WTC11 (cell line): ENCODE data around the gene TTL. TPM values are rescaled to one million over a fixed set of nuclear protein-coding genes. Genes with fewer than 3 reads are reported as not detected.
"Not testable (repeated sequence)": the region's sequence is repeated elsewhere in the genome, so short reads cannot be mapped to it uniquely, and the experiment has no call there.

ENCODE experiments used
- ATAC-seq: fragments of 200-7000 bp; cut with Tn5 transposase; 2 replicates; pipeline ENCODE4 v1.10.0; 2021; ENCODE audit warnings: mild to moderate bottlenecking, moderate library complexity
- CTCF ChIA-PET: fragments of 300-600 bp; sonication (Branson Sonifier 250); formaldehyde crosslinking; loops from one replicate; lab custom pipeline; 2021; ENCODE audit warnings: antibody characterized with exemption; lab: Charles Lee
- POLR2A ChIA-PET: fragments of 350-600 bp; sonication (Branson Sonifier 250); formaldehyde crosslinking; loops from one replicate; lab custom pipeline; 2021; ENCODE audit warnings: antibody characterized with exemption; lab: Charles Lee
- DNase-seq: peaks from one replicate; pipeline ENCODE4 v3.0.0; 2021; ENCODE audit warnings: low spot score
- H3K27ac Mint-ChIP-seq: 2 replicates; pipeline ENCODE4 v1.8.0; 2021; ENCODE audit warnings: mixed read lengths
- H3K27me3 Mint-ChIP-seq: 2 replicates; pipeline ENCODE4 v1.8.0; 2021; ENCODE audit warnings: low read depth, mild to moderate bottlenecking, moderate library complexity, mixed read lengths
- H3K36me3 Mint-ChIP-seq: 2 replicates; pipeline ENCODE4 v1.8.0; 2021; ENCODE audit warnings: mixed read lengths
- H3K4me1 Mint-ChIP-seq: 2 replicates; pipeline ENCODE4 v1.8.0; 2022; ENCODE audit warnings: mixed read lengths
- H3K4me3 Mint-ChIP-seq: 2 replicates; pipeline ENCODE4 v1.8.0; 2021; ENCODE audit warnings: mild to moderate bottlenecking, moderate library complexity, mixed read lengths
- H3K9me3 Mint-ChIP-seq: 2 replicates; pipeline ENCODE4 v1.8.0; 2021; ENCODE audit warnings: mixed read lengths
- CBFB ChIP-seq: sonication (generic); formaldehyde crosslinking; IDR thresholded peaks from 2 replicates; pipeline ENCODE4 v1.8.1; 2022; ENCODE audit warnings: mild to moderate bottlenecking, low read depth, missing genetic modification reagents
- CREM ChIP-seq: sonication (generic); formaldehyde crosslinking; IDR thresholded peaks from 2 replicates; pipeline ENCODE4 v1.8.1; 2022; ENCODE audit warnings: mild to moderate bottlenecking, missing genetic modification reagents, moderate library complexity
- CTCF ChIP-seq: fragments of 200-600 bp; IDR thresholded peaks from 2 replicates; pipeline ENCODE4 v1.8.0; 2022; ENCODE audit warnings: antibody characterized with exemption
- E2F1 ChIP-seq: sonication (generic); formaldehyde crosslinking; IDR thresholded peaks from 2 replicates; pipeline ENCODE4 v1.8.0; 2022; ENCODE audit warnings: mild to moderate bottlenecking, missing genetic modification reagents
- FOXP1 ChIP-seq: sonication (generic); formaldehyde crosslinking; IDR thresholded peaks from 2 replicates; pipeline ENCODE4 v1.8.0; 2022; ENCODE audit warnings: missing genetic modification reagents, mild to moderate bottlenecking, moderate library complexity, borderline replicate concordance
- GRHL2 ChIP-seq: fragments of 250-450 bp; sonication (Bioruptor Pico); IDR thresholded peaks from 2 replicates; pipeline ENCODE4 v1.8.0; 2022; ENCODE audit warnings: mild to moderate bottlenecking, moderate library complexity; ENCODE audit not compliant: insufficient replicate concordance, severe bottlenecking
- HMGXB4 ChIP-seq: sonication (generic); formaldehyde crosslinking; IDR thresholded peaks from 2 replicates; pipeline ENCODE4 v1.8.1; 2023; ENCODE audit warnings: mild to moderate bottlenecking, moderate library complexity, missing genetic modification reagents
- JUN ChIP-seq: sonication (generic); formaldehyde crosslinking; IDR thresholded peaks from 2 replicates; pipeline ENCODE4 v1.8.0; 2023; ENCODE audit warnings: mild to moderate bottlenecking, missing genetic modification reagents
- NFE2L1 ChIP-seq: sonication (generic); formaldehyde crosslinking; IDR thresholded peaks from 2 replicates; pipeline ENCODE4 v1.8.1; 2023; ENCODE audit warnings: missing genetic modification reagents
- NFYB ChIP-seq: sonication (generic); formaldehyde crosslinking; conservative IDR thresholded peaks from 2 replicates; pipeline ENCODE4 v1.8.0; 2022; ENCODE audit warnings: low read depth, missing genetic modification reagents
- RORB ChIP-seq: fragments of 250-450 bp; sonication (Bioruptor Pico); IDR thresholded peaks from 2 replicates; pipeline ENCODE4 v1.9.0; 2021; ENCODE audit warnings: mild to moderate bottlenecking
- SMAD4 ChIP-seq: sonication (generic); formaldehyde crosslinking; IDR thresholded peaks from 2 replicates; pipeline ENCODE4 v1.8.0; 2022; ENCODE audit warnings: mild to moderate bottlenecking, missing genetic modification reagents
- SOX15 ChIP-seq: fragments of 250-450 bp; sonication (Bioruptor Pico); IDR thresholded peaks from 2 replicates; pipeline ENCODE4 v1.9.0; 2021; ENCODE audit warnings: mild to moderate bottlenecking
- SP1 ChIP-seq: sonication (generic); formaldehyde crosslinking; conservative IDR thresholded peaks from 2 replicates; pipeline ENCODE4 v1.8.1; 2022; ENCODE audit warnings: missing genetic modification reagents
- TCF7 ChIP-seq: sonication (generic); formaldehyde crosslinking; IDR thresholded peaks from 2 replicates; pipeline ENCODE4 v1.8.0; 2022; ENCODE audit warnings: mild to moderate bottlenecking, low read depth, missing genetic modification reagents, moderate library complexity
- USF1 ChIP-seq: sonication (generic); formaldehyde crosslinking; IDR thresholded peaks from 2 replicates; pipeline ENCODE4 v1.8.0; 2022; ENCODE audit warnings: mild to moderate bottlenecking, missing genetic modification reagents
- USF2 ChIP-seq: sonication (generic); formaldehyde crosslinking; IDR thresholded peaks from 2 replicates; pipeline ENCODE4 v1.8.1; 2023; ENCODE audit warnings: mild to moderate bottlenecking, missing genetic modification reagents, moderate library complexity
- ZNF138 ChIP-seq: sonication (generic); formaldehyde crosslinking; conservative IDR thresholded peaks from 2 replicates; pipeline ENCODE4 v1.8.1; 2022; ENCODE audit warnings: mild to moderate bottlenecking, moderate library complexity, missing genetic modification reagents
- ZNF532 ChIP-seq: fragments of 250-450 bp; sonication (Bioruptor Pico); IDR thresholded peaks from 2 replicates; pipeline ENCODE4 v1.9.0; 2021; ENCODE audit warnings: mild to moderate bottlenecking, borderline replicate concordance
- ZNF671 ChIP-seq: fragments of 250-450 bp; sonication (Bioruptor Pico); IDR thresholded peaks from 2 replicates; pipeline ENCODE4 v1.8.0; 2021; ENCODE audit warnings: mild to moderate bottlenecking
- total RNA-seq: library from RNA; stranded (reverse); gene quantifications from 3 replicates; pipeline ENCODE4 v1.2.3, GENCODE V29; 2021

TTL gene
- total RNA-seq, 1 experiment from 2014 or later = 44.2 TPM

GRCh38 chr2:112548980-112549379 is 67.0 kb downstream of the TTL start:
- TF ChIP-seq SMAD4 (CRISPR knock-in tag) (no peak), CREM (CRISPR knock-in tag) (no peak)
- Mint-ChIP-seq H3K9me3 (no peaks in the 10 kb centered on the region), H3K27me3 (no peaks in the 10 kb centered on the region), H3K36me3 (peaks cover 68% of the 10 kb centered on the region), H3K27ac (no peak overlapping the region), H3K4me3 (no peak overlapping the region), H3K4me1 (no peaks in the 10 kb centered on the region)
- ChIA-PET POLR2A (interaction anchor here (0.7 kb wide), 1 partner anchor 9 kb away, joined by 4 read pairs; no protein-coding TSS in a partner anchor), CTCF (no interaction called here)
- ATAC-seq (no peak), DNase-seq (no peak)

- ChIA-PET CTCF (interaction anchor here (0.6 kb wide), 1 partner anchor 46 kb away, joined by 5 read pairs; no protein-coding TSS in a partner anchor), POLR2A (no interaction called here)
- Mint-ChIP-seq H3K27me3 (no peaks in the 10 kb centered on the region), H3K4me1 (no peaks in the 10 kb centered on the region), H3K27ac (no peak overlapping the region), H3K36me3 (peaks cover 77% of the 10 kb centered on the region), H3K9me3 (no peaks in the 10 kb centered on the region), H3K4me3 (no peak overlapping the region)
- TF ChIP-seq USF2 (CRISPR knock-in tag) (no peak), E2F1 (no peak), GRHL2 (CRISPR knock-in tag) (no peak), USF1 (CRISPR knock-in tag) (no peak), JUN (CRISPR knock-in tag) (no peak), HMGXB4 (CRISPR knock-in tag) (no peak), CTCF (no peak), SOX15 (CRISPR knock-in tag) (no peak), CBFB (CRISPR knock-in tag) (no peak), ZNF671 (CRISPR knock-in tag) (no peak), SP1 (no peak), NFYB (CRISPR knock-in tag) (no peak), ZNF138 (CRISPR knock-in tag) (no peak), NFE2L1 (CRISPR knock-in tag) (no peak), ZNF532 (CRISPR knock-in tag) (no peak), RORB (no peak), FOXP1 (CRISPR knock-in tag) (no peak), TCF7 (no peak)
- DNase-seq (no peak), ATAC-seq (no peak)
Observed at GRCh38 chr2:112566104-112566503, 84.1 kb downstream of the TTL start.

- H3K4me1 Mint-ChIP-seq, H3K27me3 Mint-ChIP-seq, ATAC-seq, H3K9me3 Mint-ChIP-seq, DNase-seq, H3K27ac Mint-ChIP-seq, POLR2A ChIA-PET, H3K4me3 Mint-ChIP-seq: not testable (repeated sequence)
- peaks cover 77% of the 10 kb centered on the region for H3K36me3 Mint-ChIP-seq
- CTCF ChIA-PET = interaction anchor here (0.6 kb wide), 1 partner anchor 46 kb away, joined by 5 read pairs; no protein-coding TSS in a partner anchor
Observed at GRCh38 chr2:112566508-112566907, 84.6 kb downstream of the TTL start.
